ENCODE measurements around the gene CCND1.

CCND1 gene

DNA sequence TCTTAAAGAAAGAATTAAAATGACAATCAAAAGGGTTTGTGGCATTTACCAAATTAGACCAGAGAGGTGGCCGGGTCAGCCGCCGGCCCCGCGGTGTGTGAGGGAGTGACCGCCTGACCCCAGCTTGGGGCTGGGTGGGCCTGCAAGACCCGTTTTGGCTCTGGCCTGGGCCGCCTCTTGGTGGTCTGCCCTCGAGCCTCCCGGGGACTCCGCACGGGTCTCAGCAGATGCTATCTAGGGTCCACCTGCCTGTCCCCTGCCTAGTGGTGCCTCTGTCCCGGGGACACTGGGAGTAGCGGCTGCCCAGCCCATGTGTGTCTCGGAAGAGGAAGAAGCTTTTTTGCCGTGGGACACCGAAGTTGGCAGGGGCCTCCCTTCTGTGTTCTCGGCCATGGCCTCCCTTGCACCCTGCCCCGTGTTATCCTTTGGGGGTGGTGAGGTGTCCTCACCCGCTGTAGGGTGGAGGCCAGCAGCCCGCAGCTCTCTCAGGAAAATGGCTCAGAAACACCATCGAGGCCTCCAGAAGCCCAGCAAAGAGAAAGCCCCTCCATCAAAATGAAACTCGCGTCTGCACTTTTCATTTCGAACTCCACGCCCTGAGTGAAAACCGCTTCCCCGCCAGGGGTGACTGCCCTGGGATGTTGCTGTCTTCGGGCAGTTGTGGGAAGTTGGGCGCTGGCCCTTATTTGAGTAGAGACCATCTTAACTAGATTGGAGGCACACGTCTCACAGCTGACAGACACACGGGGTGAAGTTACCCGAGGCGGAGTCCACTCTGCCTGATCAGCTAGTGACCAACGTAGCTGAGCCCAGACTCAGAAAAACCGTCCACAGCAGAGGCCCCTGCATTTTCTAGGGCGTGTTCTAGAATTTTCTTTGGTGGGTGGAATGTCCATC lies 8.0 kb downstream of the CCND1 start:
- no peak for DNase-seq (ENCODE audit: low read depth)

DNA sequence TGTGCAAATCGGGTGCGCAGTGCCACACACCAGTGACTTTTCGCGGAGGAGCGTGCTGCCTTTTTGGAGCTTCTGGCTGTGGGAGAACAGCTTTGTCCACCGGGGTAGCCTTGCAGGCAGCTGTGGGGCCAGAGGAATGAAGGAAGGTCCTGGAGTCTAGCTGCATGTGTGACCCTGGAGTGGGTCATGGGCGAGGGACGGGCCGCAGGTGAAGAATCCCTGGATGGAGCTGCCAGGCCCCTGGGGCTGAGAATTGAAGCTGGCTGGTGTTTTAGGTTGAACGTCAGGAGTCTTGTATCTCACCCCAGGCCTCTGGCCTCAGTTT lies 8.6 kb downstream of the CCND1 start:
- H3K4me3 ChIP-seq (ENCODE audit: low read depth, low read length): no peak overlapping the region
- DNase-seq (ENCODE audit: low read depth): no peak

More for the DNA sequence above, 8.0 kb downstream of the CCND1 start:
- H3K4me3 ChIP-seq (ENCODE audit: low read depth, low read length): no peak overlapping the region

DNA sequence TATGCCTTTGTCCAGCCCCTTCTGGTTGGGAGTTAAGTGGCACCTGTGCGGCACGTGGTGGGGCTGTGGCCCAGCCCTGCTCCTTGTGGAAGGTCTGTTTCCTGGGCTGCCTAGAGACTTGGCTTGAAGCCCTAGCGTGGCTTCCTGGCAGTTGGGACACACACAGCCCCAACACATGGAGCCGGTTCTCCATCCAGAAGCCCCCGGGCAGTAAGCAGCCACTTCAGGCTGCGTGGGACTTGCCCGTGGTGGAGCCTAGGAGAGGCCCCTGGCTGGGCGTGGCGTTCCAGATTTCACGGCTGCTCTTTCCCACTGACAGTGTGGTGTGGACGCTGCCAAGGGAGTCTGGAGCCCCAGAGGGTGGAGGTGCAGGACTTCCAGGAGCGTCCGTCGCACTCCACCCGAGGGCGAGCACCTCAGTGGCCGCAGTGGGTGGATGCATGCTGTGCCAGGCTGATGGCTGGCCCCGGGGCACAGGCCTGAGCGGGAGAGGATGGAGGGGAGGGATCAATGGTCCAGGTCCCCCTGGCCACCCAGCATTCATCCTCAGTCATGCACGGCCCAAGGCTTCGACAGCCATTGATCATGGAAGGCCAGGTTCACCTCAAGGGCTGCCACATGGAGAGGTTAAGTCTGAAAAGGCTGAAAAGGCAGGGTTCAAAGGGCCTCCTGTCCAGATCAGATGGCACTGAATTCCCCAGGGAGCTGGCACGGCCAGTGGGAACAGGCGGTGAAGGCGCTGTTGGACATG lies 9.3 kb downstream of the CCND1 start:
- no peak overlapping the region for H3K4me3 ChIP-seq (ENCODE audit: low read depth, low read length)
- no peak for DNase-seq (ENCODE audit: low read depth)

- no peak for DNase-seq (ENCODE audit: low read depth)
- no peak overlapping the region for H3K4me3 ChIP-seq (ENCODE audit: low read depth, low read length)
Measured at GRCh38 chr11:69650832-69651344, 9.9 kb downstream of the CCND1 start.

- no peak for DNase-seq (ENCODE audit: low read depth)
- H3K4me3 ChIP-seq (ENCODE audit: low read depth, low read length): no peak overlapping the region
Measured at GRCh38 chr11:69651834-69652620, 11.1 kb downstream of the CCND1 start.

- no peak for DNase-seq (ENCODE audit: low read depth)
- H3K4me3 ChIP-seq (ENCODE audit: low read depth, low read length): no peak overlapping the region
Measured at GRCh38 chr11:69652999-69653398, 12.0 kb downstream of the CCND1 start.

DNA sequence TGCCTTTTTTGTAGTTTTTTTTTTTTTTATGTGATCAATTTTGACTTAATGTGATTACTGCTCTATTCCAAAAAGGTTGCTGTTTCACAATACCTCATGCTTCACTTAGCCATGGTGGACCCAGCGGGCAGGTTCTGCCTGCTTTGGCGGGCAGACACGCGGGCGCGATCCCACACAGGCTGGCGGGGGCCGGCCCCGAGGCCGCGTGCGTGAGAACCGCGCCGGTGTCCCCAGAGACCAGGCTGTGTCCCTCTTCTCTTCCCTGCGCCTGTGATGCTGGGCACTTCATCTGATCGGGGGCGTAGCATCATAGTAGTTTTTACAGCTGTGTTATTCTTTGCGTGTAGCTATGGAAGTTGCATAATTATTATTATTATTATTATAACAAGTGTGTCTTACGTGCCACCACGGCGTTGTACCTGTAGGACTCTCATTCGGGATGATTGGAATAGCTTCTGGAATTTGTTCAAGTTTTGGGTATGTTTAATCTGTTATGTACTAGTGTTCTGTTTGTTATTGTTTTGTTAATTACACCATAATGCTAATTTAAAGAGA lies 12.5 kb downstream of the CCND1 start:
- DNase-seq (ENCODE audit: low read depth): no peak
- no peak overlapping the region for H3K4me3 ChIP-seq (ENCODE audit: low read depth, low read length)

DNA sequence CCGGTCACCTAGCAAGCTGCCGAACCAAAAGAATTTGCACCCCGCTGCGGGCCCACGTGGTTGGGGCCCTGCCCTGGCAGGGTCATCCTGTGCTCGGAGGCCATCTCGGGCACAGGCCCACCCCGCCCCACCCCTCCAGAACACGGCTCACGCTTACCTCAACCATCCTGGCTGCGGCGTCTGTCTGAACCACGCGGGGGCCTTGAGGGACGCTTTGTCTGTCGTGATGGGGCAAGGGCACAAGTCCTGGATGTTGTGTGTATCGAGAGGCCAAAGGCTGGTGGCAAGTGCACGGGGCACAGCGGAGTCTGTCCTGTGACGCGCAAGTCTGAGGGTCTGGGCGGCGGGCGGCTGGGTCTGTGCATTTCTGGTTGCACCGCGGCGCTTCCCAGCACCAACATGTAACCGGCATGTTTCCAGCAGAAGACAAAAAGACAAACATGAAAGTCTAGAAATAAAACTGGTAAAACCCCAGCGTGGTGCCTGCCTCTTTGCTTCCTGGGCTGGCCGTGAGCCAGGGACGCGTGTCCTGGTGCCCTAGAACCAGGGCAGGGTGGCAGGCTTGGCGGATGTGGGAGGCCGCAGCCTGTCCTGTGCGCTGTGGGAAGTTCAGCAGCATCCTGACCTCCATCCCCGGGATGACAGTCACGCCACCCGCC lies 13.2 kb downstream of the CCND1 start:
- no peak for DNase-seq (ENCODE audit: low read depth)
- H3K4me3 ChIP-seq (ENCODE audit: low read depth, low read length): no peak overlapping the region

GRCh38 chr11:69654660-69655478 lies 13.9 kb downstream of the CCND1 start:
- H3K4me3 ChIP-seq (ENCODE audit: low read depth, low read length): no peak overlapping the region
- DNase-seq (ENCODE audit: low read depth): no peak

DNA sequence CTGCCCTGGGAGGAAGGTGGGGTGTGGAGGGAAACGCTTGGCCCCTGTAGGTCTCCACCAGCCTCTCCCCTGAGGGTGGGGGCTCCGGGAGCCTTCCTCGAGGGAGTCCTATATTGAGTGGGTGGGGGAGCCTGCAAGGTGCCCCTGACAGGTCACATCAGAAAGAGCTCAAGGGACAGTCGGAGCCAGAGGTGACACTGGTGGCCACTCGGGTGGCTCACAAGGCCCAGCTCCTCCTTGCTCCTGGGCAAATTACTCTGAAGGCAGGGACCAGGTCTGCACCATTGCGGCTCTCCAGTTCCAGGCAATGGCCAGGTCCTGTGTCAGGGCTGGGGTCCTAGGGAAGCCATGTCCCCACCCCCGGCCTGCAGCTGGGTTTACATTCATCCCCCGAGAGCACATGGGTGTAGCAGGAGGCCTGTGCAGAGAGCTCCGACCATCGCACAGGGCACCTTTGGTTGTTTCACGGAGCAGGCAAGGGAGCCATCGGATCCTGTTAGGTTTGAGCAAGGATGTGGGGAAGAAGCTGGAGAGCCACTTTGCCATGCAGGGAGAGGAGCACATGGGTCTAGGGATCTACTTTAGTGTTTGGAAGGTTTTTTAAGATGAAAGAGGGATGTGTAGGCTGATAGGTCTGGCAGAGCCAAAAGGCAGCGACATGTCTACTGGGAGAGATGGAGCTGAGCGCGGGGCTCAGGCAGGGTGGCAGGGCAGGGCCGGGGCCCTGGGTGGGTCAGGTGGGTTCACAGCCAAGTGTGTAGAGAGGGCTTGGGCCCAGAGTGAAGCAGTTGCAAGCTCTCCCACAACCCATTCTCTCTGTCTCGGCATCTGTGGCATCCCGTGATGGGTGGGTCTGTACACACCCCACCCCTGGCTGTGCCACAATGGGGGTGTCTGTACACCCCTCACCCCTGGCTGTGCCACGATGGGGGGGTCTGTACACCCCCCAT lies 14.8 kb downstream of the CCND1 start:
- H3K4me3 ChIP-seq (ENCODE audit: low read depth, low read length): no peak overlapping the region
- no peak for DNase-seq (ENCODE audit: low read depth)

- no peak overlapping the region for H3K4me3 ChIP-seq (ENCODE audit: low read depth, low read length)
- no peak for DNase-seq (ENCODE audit: low read depth)
Measured at GRCh38 chr11:69656536-69657455, 15.8 kb downstream of the CCND1 start.

DNA sequence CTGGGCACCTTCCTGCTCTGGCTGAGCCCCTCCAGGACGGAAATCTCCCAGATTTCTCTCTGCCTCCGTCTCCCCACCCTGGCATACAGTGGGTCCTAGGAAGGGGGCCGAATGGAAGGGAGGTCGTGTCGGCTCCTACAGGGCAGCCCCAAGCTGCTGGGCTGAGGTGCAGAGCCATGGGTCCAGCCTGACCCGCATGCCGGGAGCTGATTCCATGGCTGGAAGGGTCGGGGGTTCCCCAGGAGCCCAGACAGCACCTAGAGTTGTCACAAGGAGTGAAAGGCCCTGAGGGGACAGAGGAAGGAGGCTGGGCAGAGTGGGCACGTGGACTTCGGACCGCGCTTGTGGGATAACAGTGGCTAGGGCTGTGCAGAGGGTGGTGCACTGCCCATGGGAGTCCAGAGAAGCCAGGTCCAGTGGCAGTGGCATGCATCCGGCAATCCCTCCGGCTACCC lies 16.5 kb downstream of the CCND1 start:
- no peak for DNase-seq (ENCODE audit: low read depth)
- no peak overlapping the region for H3K4me3 ChIP-seq (ENCODE audit: low read depth, low read length)

- no peak overlapping the region for H3K4me3 ChIP-seq (ENCODE audit: low read depth, low read length)
Measured at GRCh38 chr11:69657911-69658625, 17.1 kb downstream of the CCND1 start.

GRCh38 chr11:69658626-69659450 lies 17.9 kb downstream of the CCND1 start:
- H3K4me3 ChIP-seq (ENCODE audit: low read depth, low read length): no peak overlapping the region
- no peak for DNase-seq (ENCODE audit: low read depth)

More at GRCh38 chr11:69657911-69658625, 17.1 kb downstream of the CCND1 start:
- DNase-seq (ENCODE audit: low read depth): no peak

DNA sequence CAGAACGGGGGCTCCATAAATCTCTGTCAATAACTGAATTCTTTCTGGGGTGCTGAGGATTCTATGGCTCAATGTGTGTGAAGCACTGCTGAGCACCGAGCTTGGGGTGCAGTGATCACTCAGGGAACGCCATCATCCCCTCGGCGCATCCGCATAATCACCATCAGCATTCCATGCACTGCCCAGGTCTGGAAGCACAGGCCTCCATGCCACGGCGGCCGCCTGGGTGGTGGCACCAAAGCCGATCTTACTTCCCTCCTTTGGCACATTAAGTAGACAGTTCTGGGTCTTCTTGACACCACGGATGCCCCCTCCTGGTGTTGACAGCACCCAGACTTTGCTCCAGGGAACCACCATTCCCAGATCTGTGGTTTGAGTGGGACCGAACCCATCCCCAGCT lies 18.6 kb downstream of the CCND1 start:
- no peak for DNase-seq (ENCODE audit: low read depth)
- no peak overlapping the region for H3K4me3 ChIP-seq (ENCODE audit: low read depth, low read length)
